SK-N-SH (cell line): ENCODE results near the gene CNTN4. TPM values are rescaled to one million over a fixed set of nuclear protein-coding genes. Genes with fewer than 3 reads are reported as not detected.

ENCODE experiments used
- CTCF ChIA-PET: fragments of 300-600, 350-600 bp; formaldehyde crosslinking; extraction: SDS; loops from one replicate; lab custom pipeline; 2021; lab: Yijun Ruan, JAX
- POLR2A ChIA-PET: fragments of 350-600 bp; sonication (Branson Sonifier 250); formaldehyde crosslinking; extraction: SDS; loops from one replicate; lab custom pipeline; 2020; ENCODE audit warnings: antibody characterized with exemption, inconsistent platforms; lab: Yijun Ruan, JAX
- DNase-seq: peaks from one replicate; pipeline ENCODE4 v3.0.0; 2012
- H2AFZ ChIP-seq: fragments of 200-600 bp; sonication (generic); 2 replicates; pipeline ENCODE4 v1.8.1; 2016; ENCODE audit warnings: antibody characterized with exemption, mild to moderate bottlenecking, low read depth
- H3F3A ChIP-seq: fragments of 200-600 bp; sonication (generic); replicated peaks from 2 replicates; pipeline ENCODE3; 2016; ENCODE audit warnings: antibody characterized with exemption, mild to moderate bottlenecking; ENCODE audit not compliant: insufficient read depth
- H3K27ac ChIP-seq, 2 experiments: fragments of 200-500 bp in 1 of 2; fragments of 200-600 bp in 1 of 2; sonication (Bioruptor generic) in 1 of 2; sonication (generic), shearing (Covaris generic) in 1 of 2; 2 replicates each; pipeline versions ENCODE4 v1.5.1 to v1.6.1; 2014 to 2016; ENCODE audit warnings: low read depth in 2 of 2, inconsistent platforms in 1 of 2, low read length in 1 of 2, mild to moderate bottlenecking in 1 of 2, mixed read lengths in 1 of 2
- H3K27me3 ChIP-seq: fragments of 200-600 bp; sonication (generic), shearing (Covaris generic); 2 replicates; pipeline ENCODE4 v1.6.1; 2016; ENCODE audit warnings: mixed run types; ENCODE audit not compliant: insufficient read depth
- H3K36me3 ChIP-seq, 2 experiments: fragments of 200-500 bp in 1 of 2; fragments of 200-600 bp in 1 of 2; sonication (Bioruptor generic) in 1 of 2; sonication (generic) in 1 of 2; replicated peaks in 1 of 2; 2 replicates each; pipeline versions ENCODE3 to v1.5.1; 2014 to 2016; ENCODE audit warnings: low read length in 1 of 2, mild to moderate bottlenecking in 1 of 2; ENCODE audit not compliant: insufficient read depth in 2 of 2, control insufficient read depth in 1 of 2
- H3K4me1 ChIP-seq, 2 experiments: fragments of 200-500 bp in 1 of 2; fragments of 200-600 bp in 1 of 2; sonication (Bioruptor generic) in 1 of 2; sonication (generic), shearing (Covaris generic) in 1 of 2; 2 replicates each; pipeline versions ENCODE4 v1.5.1 to v1.6.1; 2014 to 2016; ENCODE audit warnings: low read depth in 1 of 2, low read length in 1 of 2, mixed run types in 1 of 2; ENCODE audit not compliant: insufficient read depth in 2 of 2, control insufficient read depth in 1 of 2
- H3K4me2 ChIP-seq: fragments of 200-600 bp; sonication (generic), shearing (Covaris generic); 2 replicates; pipeline ENCODE4 v1.6.1; 2017; ENCODE audit warnings: mixed run types
- H3K4me3 ChIP-seq, 2 experiments: fragments of 200-500 bp in 1 of 2; fragments of 200-600 bp in 1 of 2; sonication (Bioruptor generic) in 1 of 2; sonication (generic), shearing (Covaris generic) in 1 of 2; 2 replicates each; pipeline versions ENCODE4 v1.5.1 to v1.8.1; 2014 to 2016; ENCODE audit warnings: low read depth in 2 of 2, inconsistent platforms in 1 of 2, low read length in 1 of 2, mild to moderate bottlenecking in 1 of 2, mixed read lengths in 1 of 2, moderate library complexity in 1 of 2
- H3K79me2 ChIP-seq: fragments of 200-600 bp; sonication (generic); 2 replicates; pipeline ENCODE4 v1.8.1; 2017; ENCODE audit warnings: mild to moderate bottlenecking; ENCODE audit not compliant: insufficient read depth
- H3K9ac ChIP-seq: fragments of 200-600 bp; sonication (generic); 2 replicates; pipeline ENCODE4 v1.6.1; 2017; ENCODE audit warnings: mixed run types
- H3K9me2 ChIP-seq: fragments of 200-600 bp; sonication (generic); 2 replicates; pipeline ENCODE4 v1.6.1; 2017; ENCODE audit warnings: mixed run types
- H3K9me3 ChIP-seq: fragments of 200-600 bp; sonication (generic); 2 replicates; pipeline ENCODE4 v1.6.1; 2017; ENCODE audit warnings: mixed run types, mild to moderate bottlenecking, moderate library complexity
- H4K20me1 ChIP-seq: fragments of 200-600 bp; sonication (generic); 2 replicates; pipeline ENCODE4 v1.6.1; 2017; ENCODE audit warnings: mild to moderate bottlenecking, mixed run types; ENCODE audit not compliant: insufficient read depth
- EP300 ChIP-seq, 2 experiments: IDR thresholded peaks; 2 replicates each; pipeline versions ENCODE4 v1.4.0 to v1.6.1; 2012; ENCODE audit warnings: borderline replicate concordance in 1 of 2, low read depth in 1 of 2, low read length in 1 of 2
- FOXJ3 ChIP-seq: sonication (generic); formaldehyde crosslinking; IDR thresholded peaks from 2 replicates; pipeline ENCODE4 v1.5.1; 2020; ENCODE audit warnings: mild to moderate bottlenecking, missing genetic modification reagents
- FOXM1 ChIP-seq: IDR thresholded peaks from 2 replicates; pipeline ENCODE4 v1.4.0; 2012; ENCODE audit warnings: low read depth, mild to moderate bottlenecking
- GABPA ChIP-seq: IDR thresholded peaks from 2 replicates; pipeline ENCODE4 v1.4.0; 2012; ENCODE audit warnings: low read depth, mild to moderate bottlenecking
- GATA2 ChIP-seq: sonication (generic); formaldehyde crosslinking; IDR thresholded peaks from 2 replicates; pipeline ENCODE4 v1.5.0; 2020; ENCODE audit warnings: mild to moderate bottlenecking, missing genetic modification reagents
- MXI1 ChIP-seq: IDR thresholded peaks from 2 replicates; pipeline ENCODE4 v1.6.1; 2012; ENCODE audit warnings: mild to moderate bottlenecking, low read depth, low read length, improper control_type of control experiment
- POLR2AphosphoS5 ChIP-seq: IDR thresholded peaks from 2 replicates; pipeline ENCODE4 v1.6.1; 2012; ENCODE audit warnings: low read depth, low read length
- RAD21 ChIP-seq: IDR thresholded peaks from 2 replicates; pipeline ENCODE4 v1.6.1; 2012; ENCODE audit warnings: mild to moderate bottlenecking, low read length
- RCOR1 ChIP-seq: fragments of 150-350 bp; IDR thresholded peaks from 2 replicates; pipeline ENCODE4 v1.6.1; 2017; ENCODE audit warnings: antibody characterized with exemption, low read length
- RXRA ChIP-seq: IDR thresholded peaks from 2 replicates; pipeline ENCODE4 v1.4.0; 2012; ENCODE audit warnings: low read depth, mild to moderate bottlenecking, borderline replicate concordance
- SMC3 ChIP-seq: IDR thresholded peaks from 2 replicates; pipeline ENCODE4 v1.6.1; 2012; ENCODE audit warnings: low read depth, low read length, improper control_type of control experiment
- YY1 ChIP-seq: IDR thresholded peaks from 2 replicates; pipeline ENCODE4 v1.4.0; 2012; ENCODE audit warnings: low read depth, mild to moderate bottlenecking
- WGBS: methylation state at CpG from one replicate; pipeline ENCODE4 v1.1.6; 2017; ENCODE audit warnings: low lambda C conversion rate; 5-methylcytosine and 5-hydroxymethylcytosine counted together
- polyA plus RNA-seq, 3 experiments: library from polyadenylated mRNA; depleted of rRNA; stranded (reverse); fragments of >200 nt; gene quantifications; 2 replicates each; pipeline ENCODE4 v1.2.3, GENCODE V29; 2012
- TF ChIP-seq, protein P1 (sequence below): IDR thresholded peaks from 2 replicates; pipeline ENCODE4; 2012
- TF ChIP-seq, protein P2 (sequence below): IDR thresholded peaks from 2 replicates; pipeline ENCODE4 v1.6.1; 2012; ENCODE audit warnings: mild to moderate bottlenecking, low read depth, low read length, moderate library complexity
- TF ChIP-seq, protein P3 (sequence below): fragments of 150-350 bp; IDR thresholded peaks from 2 replicates; pipeline ENCODE4 v1.6.1; 2017; ENCODE audit warnings: antibody characterized with exemption, low read length, low read depth, borderline replicate concordance
- TF ChIP-seq, protein P4 (sequence below): fragments of 150-350 bp; IDR thresholded peaks from 2 replicates; pipeline ENCODE4 v1.6.1; 2016; ENCODE audit warnings: mild to moderate bottlenecking, low read depth, low read length

CNTN4 gene
- polyA plus RNA-seq, 1 of the 3 experiments (the other 2 are of a cell fraction) = 0.12 TPM

DNA sequence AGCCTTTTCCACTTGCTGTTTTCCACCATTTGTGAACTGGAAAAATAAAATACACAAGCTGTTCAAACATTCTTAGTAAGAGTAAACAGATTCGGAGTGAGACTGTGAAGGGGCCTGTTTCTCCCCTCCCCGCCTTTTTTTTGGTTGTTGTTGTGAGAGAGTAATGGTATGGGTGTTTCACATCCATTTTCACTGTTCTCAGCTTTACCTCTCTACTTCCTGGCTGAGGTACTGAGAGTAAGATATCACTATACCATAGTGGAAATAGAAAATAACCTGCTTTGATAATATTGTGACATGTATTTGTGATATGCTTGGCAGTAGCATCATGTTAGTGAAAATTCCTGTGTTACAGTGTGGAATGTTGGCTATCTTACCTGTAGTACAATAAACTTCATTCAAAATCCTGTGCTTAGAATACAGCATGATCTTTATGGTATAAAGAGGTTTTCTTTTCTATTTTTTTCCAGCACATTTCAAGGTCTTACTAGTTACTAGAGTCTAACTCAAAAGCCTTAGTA, 12.0 kb downstream of the CNTN4 start (continued):
- TF ChIP-seq GATA2 (CRISPR knock-in tag) (no peak), EP300 (IDR thresholded peaks at IDR 0.05; ENCODE audit: borderline replicate concordance in 1 of 2, low read depth in 1 of 2, low read length in 1 of 2) (no peak), POLR2AphosphoS5 (no peak), MXI1 (no peak), SMC3 (no peak), RAD21 (no peak), YY1 (no peak), GABPA (no peak)
- TF ChIP-seq, protein P1, sequence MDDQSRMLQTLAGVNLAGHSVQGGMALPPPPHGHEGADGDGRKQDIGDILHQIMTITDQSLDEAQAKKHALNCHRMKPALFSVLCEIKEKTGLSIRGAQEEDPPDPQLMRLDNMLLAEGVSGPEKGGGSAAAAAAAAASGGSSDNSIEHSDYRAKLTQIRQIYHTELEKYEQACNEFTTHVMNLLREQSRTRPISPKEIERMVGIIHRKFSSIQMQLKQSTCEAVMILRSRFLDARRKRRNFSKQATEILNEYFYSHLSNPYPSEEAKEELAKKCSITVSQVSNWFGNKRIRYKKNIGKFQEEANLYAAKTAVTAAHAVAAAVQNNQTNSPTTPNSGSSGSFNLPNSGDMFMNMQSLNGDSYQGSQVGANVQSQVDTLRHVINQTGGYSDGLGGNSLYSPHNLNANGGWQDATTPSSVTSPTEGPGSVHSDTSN = no peak

DNA sequence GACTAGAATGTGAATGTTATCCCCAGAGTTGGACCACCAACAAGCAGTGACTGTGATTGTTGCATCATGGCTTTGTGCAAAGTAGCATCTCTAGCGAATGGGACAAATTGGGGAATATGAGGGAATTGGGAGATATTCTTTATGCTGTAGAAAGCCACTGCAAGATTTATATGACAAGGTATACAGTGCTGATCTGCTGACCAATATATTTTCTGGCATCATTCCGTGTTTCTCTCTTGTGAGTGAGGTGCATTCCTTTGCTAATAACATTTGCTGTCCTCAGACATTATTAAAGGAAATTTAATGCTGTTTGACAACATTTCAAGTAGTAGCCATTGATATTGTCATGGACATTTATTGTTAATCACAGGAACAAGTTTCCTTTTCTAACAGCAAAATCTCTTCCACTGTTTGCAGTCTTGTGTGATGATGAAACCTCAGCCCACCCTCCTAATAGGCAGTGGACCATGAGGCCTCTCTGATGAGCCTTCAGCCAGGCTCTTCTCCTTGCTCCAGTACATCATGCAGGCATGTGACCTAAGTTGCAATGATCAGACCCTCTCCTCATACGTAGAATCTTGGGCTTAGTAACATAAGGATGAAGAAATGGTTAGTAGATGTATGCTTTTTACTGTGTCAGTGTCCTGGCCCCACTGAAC, 16.1 kb downstream of the CNTN4 start:
- Histone ChIP-seq H3K9ac (no peak overlapping the region), H3K4me2 (no peak overlapping the region), H4K20me1 (no peaks in the 10 kb centered on the region), H3K27me3 (no peaks in the 10 kb centered on the region), H3K9me2 (no peaks in the 10 kb centered on the region), H3K27ac (no peak overlapping the region)
- WGBS = 13% methylated on average over 3 of the region's 3 CpGs
- CTCF ChIA-PET = no interaction called here
- POLR2A ChIA-PET = no interaction called here
- no peak for TF ChIP-seq GABPA
- TF ChIP-seq, protein P2, sequence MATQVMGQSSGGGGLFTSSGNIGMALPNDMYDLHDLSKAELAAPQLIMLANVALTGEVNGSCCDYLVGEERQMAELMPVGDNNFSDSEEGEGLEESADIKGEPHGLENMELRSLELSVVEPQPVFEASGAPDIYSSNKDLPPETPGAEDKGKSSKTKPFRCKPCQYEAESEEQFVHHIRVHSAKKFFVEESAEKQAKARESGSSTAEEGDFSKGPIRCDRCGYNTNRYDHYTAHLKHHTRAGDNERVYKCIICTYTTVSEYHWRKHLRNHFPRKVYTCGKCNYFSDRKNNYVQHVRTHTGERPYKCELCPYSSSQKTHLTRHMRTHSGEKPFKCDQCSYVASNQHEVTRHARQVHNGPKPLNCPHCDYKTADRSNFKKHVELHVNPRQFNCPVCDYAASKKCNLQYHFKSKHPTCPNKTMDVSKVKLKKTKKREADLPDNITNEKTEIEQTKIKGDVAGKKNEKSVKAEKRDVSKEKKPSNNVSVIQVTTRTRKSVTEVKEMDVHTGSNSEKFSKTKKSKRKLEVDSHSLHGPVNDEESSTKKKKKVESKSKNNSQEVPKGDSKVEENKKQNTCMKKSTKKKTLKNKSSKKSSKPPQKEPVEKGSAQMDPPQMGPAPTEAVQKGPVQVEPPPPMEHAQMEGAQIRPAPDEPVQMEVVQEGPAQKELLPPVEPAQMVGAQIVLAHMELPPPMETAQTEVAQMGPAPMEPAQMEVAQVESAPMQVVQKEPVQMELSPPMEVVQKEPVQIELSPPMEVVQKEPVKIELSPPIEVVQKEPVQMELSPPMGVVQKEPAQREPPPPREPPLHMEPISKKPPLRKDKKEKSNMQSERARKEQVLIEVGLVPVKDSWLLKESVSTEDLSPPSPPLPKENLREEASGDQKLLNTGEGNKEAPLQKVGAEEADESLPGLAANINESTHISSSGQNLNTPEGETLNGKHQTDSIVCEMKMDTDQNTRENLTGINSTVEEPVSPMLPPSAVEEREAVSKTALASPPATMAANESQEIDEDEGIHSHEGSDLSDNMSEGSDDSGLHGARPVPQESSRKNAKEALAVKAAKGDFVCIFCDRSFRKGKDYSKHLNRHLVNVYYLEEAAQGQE = no peak
- no peak for TF ChIP-seq EP300 (IDR thresholded peaks at IDR 0.05; ENCODE audit: borderline replicate concordance in 1 of 2, low read depth in 1 of 2, low read length in 1 of 2)
- TF ChIP-seq, protein P3, sequence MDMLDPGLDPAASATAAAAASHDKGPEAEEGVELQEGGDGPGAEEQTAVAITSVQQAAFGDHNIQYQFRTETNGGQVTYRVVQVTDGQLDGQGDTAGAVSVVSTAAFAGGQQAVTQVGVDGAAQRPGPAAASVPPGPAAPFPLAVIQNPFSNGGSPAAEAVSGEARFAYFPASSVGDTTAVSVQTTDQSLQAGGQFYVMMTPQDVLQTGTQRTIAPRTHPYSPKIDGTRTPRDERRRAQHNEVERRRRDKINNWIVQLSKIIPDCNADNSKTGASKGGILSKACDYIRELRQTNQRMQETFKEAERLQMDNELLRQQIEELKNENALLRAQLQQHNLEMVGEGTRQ = no peak
- no peak for TF ChIP-seq RXRA
- no peak for TF ChIP-seq FOXJ3 (CRISPR knock-in tag)
- no peak for TF ChIP-seq MXI1
- no peak for TF ChIP-seq GATA2 (CRISPR knock-in tag)
- TF ChIP-seq POLR2AphosphoS5 = no peak
- TF ChIP-seq, protein P1 = no peak
- TF ChIP-seq, protein P4, sequence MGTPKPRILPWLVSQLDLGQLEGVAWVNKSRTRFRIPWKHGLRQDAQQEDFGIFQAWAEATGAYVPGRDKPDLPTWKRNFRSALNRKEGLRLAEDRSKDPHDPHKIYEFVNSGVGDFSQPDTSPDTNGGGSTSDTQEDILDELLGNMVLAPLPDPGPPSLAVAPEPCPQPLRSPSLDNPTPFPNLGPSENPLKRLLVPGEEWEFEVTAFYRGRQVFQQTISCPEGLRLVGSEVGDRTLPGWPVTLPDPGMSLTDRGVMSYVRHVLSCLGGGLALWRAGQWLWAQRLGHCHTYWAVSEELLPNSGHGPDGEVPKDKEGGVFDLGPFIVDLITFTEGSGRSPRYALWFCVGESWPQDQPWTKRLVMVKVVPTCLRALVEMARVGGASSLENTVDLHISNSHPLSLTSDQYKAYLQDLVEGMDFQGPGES = no peak
- no peak for TF ChIP-seq FOXM1
- no peak for TF ChIP-seq RAD21
- TF ChIP-seq YY1 = no peak
- no peak for TF ChIP-seq RCOR1
- TF ChIP-seq, all 33 proteins: peak for 0
- H3K79me2 ChIP-seq = no peaks in the 10 kb centered on the region
- DNase-seq = no peak
- H2AFZ ChIP-seq = no peak overlapping the region
- no peaks in the 10 kb centered on the region; a peak in 1 of 4 replicates for H3K4me1 ChIP-seq
- no peaks in the 10 kb centered on the region; the same call in 1 of the 2 replicates for H3K9me3 ChIP-seq
- H3K36me3 ChIP-seq = no peaks in the 10 kb centered on the region
- H3K4me3 ChIP-seq = no peak overlapping the region
- no peaks in the 10 kb centered on the region for H3F3A ChIP-seq
